ENCODE results near the gene HYOU1. TPM values are rescaled to one million over a fixed set of nuclear protein-coding genes. Genes with fewer than 3 reads are reported as not detected.
"Not testable (repeated sequence)": the region's sequence is repeated elsewhere in the genome, so short reads cannot be mapped to it uniquely, and the experiment has no call there.

Gene HYOU1
- total RNA-seq, 4 donors from 2014 or later, result 36.1 to 57.5 (median 52.7) TPM

DNA sequence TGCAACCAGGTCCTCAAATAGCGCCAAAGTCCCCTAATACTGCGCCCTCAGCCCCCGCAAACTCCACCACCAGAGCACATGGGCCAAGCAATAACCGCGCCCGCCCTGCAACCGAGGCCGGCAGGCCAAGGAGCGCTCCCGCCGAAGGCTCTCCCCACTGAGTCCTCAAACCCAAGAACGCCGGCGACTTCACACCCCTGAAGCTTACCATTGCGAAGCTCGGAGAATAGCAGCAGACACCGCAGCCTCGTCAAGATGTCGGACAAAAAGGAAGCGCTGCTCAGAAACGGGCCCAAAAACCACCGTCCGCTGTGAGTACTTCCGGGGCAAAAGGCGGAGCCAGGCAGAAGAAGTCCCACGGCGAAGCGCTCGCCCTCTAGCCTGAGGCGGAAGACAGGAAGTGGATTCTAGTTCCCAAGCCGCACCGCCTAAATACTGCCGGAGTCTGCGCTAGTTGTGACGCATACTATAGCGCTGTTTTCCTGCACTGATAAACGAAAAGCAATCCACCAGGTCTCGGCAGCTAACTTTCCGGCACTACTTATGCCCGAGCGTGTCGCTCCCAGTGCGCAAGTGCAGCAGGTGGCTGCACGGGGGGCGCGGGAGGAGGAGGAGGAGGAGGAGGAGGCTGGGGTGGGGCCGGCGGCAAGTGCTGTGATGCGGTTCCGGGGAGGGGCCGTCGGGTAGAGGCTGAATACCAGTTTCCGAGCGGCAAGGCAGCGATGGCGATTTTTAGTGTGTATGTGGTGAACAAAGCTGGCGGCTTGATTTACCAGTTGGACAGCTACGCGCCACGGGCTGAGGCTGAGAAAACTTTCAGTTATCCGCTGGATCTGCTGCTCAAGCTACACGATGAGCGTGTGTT, 38.7 kb downstream of the HYOU1 start, which contains the start of the genes RPS25 and TRAPPC4:
Gene RPS25 (minus strand): TSS at position 270 of the 865 bp plus-strand sequence. CDS start 59 bp downstream, at position 211.
Gene TRAPPC4 (plus strand): TSS at position 693 of the 865 bp plus-strand sequence. CDS start 30 bp downstream, at position 723.
- Histone ChIP-seq H3K36me3 (peaks cover 40 to 66% (median 54%) of the 10 kb centered on the region in 4 donors), H3K4me1 (peaks cover 36 to 58% (median 52%) of the 10 kb centered on the region in 4 donors), H3K27me3 (no peaks in the 10 kb centered on the region), H3K9me3 (no peaks in the 10 kb centered on the region), H3K27ac (replicated peaks in 1 of 4) (peak within 1 kb of the TSS; percentile 91 to 95 (median 93)), H3K4me3 (peak within 1 kb of the TSS; percentile 70 to 99 (median 78))
- under 1% methylated on average over 61 of the region's 63 CpGs for WGBS
- TF ChIP-seq EP300 (IDR thresholded peaks at IDR 0.05) (no peak), POLR2A (IDR thresholded peaks at IDR 0.05; ENCODE audit: low read depth) (peak; percentile 80), POLR2AphosphoS5 (IDR thresholded peaks at IDR 0.05) (peak; percentile 93 to 94)
- intact Hi-C loops (cut with DNase I), result no loop called here
- DNase-seq (ENCODE audit: extremely low spot score), result peak; percentile 98

DNA sequence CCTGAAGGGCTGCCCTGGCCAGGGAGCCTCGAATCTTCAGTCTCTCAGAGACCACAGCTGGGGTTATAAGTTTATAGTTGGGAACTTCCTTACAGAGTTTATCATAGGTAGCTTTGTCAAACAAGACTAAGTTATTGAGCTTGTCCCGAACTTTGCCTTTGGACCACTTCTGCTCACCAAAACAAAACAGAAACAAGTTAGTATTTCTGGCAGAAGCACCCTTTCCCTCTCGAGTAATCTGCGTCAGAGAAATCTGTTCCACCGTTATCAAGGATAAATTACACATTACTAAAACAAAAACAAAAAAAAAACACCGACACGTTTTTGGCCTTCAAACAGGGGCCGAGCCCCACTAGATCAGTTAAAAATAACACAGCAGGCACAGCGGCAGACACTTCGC, 39.6 kb downstream of the HYOU1 start:
- Histone ChIP-seq H3K27ac (replicated peaks in 1 of 4) (peak overlapping the region; percentile 91 to 95 (median 93)), H3K4me1 (peaks cover 36 to 55% (median 52%) of the 10 kb centered on the region in 4 donors), H3K36me3 (peaks cover 49 to 67% (median 56%) of the 10 kb centered on the region in 4 donors), H3K4me3 (peak overlapping the region; percentile 70 to 99 (median 78))
- intact Hi-C loops (cut with DNase I); H3K9me3 ChIP-seq; DNase-seq (ENCODE audit: extremely low spot score); H3K27me3 ChIP-seq: not testable (repeated sequence)
- 3% methylated on average over 10 of the region's 10 CpGs for WGBS

DNA sequence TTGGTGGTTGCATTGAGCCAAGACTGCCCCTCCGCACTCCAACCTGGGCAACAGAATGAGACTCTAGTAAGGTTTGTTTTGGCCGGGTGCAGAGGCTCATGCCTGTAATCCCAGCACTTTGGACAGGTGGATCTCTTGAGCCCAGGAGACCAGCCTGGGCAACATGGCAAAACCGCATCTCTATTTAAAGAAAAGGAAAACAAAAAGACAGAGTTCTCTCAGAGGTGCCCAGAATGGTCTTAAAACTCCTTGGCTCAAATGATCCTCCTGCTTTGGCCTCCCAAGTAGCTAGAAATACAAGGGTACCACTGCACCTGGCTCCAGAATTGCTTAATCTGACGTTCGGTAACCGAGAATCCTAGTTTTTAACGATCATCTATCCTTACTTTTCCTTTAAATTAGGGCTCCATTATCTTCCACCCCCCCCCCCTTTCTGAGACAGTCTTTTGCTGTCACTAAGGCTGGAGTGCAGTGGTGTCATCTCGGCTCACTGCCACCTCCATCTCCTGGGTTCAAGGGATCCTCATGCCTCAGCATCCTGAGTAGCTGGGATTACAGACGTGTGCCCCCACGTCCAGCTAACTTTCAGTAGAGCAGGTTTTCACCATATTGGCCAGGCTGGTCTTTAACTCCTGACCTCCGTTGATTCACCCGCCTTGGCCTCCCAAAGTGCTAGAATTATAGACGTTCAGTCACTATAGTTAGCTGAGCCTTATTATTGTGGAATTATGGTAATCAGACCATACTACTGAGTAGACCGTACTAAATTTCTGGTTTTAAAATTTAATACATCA, 40.6 kb downstream of the HYOU1 start:
- Histone ChIP-seq H3K36me3 (peaks cover 47 to 67% (median 56%) of the 10 kb centered on the region in 4 donors), H3K27me3 (no peaks in the 10 kb centered on the region), H3K4me3 (peak overlapping the region in 2 of 4 donors; percentile 70 to 78), H3K9me3 (no peaks in the 10 kb centered on the region), H3K27ac (replicated peaks in 1 of 4) (peak overlapping the region; percentile 91 to 95 (median 93)), H3K4me1 (peaks cover 36 to 50% (median 46%) of the 10 kb centered on the region in 4 donors)
- intact Hi-C loops (cut with DNase I), result no loop called here
- WGBS, result 72% methylated on average over 14 of the region's 14 CpGs
- DNase-seq (ENCODE audit: extremely low spot score), result no peak
- TF ChIP-seq POLR2A (IDR thresholded peaks at IDR 0.05; ENCODE audit: low read depth) (no peak), POLR2AphosphoS5 (IDR thresholded peaks at IDR 0.05) (no peak), EP300 (IDR thresholded peaks at IDR 0.05) (no peak)

DNA sequence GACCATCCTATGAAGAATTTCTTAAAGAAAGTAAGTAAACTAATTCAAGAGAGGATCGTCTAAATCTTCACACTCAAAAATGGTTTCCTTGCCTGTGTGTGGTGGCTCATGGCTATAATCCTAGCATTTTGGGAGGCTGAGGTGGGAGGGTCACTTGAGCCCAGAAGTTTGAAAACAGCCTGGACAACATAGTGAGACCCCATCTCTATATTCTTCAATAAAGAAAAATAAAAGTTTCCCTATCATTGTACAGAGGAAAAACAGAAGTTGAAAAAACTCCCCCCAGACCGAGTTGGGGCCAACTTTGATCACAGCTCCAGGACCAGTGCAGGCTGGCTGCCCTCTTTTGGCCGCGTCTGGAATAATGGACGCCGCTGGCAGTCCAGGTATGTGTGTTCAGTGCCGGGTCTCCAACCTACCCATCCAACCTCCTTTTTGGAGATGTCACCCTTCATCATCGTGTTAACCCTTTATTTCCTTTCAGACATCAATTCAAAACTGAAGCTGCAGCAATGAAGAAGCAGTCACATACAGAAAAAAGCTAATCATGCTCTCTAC, 41.9 kb downstream of the HYOU1 start:
- H3K4me3 ChIP-seq, result no peak overlapping the region
- no peaks in the 10 kb centered on the region for H3K27me3 ChIP-seq
- no peaks in the 10 kb centered on the region for H3K9me3 ChIP-seq
- H3K36me3 ChIP-seq, result peaks cover 54 to 68% (median 61%) of the 10 kb centered on the region in 4 donors
- H3K4me1 ChIP-seq, result peaks cover 28 to 38% (median 34%) of the 10 kb centered on the region in 4 donors
- TF ChIP-seq EP300 (IDR thresholded peaks at IDR 0.05) (no peak), POLR2A (IDR thresholded peaks at IDR 0.05; ENCODE audit: low read depth) (no peak), POLR2AphosphoS5 (IDR thresholded peaks at IDR 0.05) (no peak)
- TF ChIP-seq, protein P1, sequence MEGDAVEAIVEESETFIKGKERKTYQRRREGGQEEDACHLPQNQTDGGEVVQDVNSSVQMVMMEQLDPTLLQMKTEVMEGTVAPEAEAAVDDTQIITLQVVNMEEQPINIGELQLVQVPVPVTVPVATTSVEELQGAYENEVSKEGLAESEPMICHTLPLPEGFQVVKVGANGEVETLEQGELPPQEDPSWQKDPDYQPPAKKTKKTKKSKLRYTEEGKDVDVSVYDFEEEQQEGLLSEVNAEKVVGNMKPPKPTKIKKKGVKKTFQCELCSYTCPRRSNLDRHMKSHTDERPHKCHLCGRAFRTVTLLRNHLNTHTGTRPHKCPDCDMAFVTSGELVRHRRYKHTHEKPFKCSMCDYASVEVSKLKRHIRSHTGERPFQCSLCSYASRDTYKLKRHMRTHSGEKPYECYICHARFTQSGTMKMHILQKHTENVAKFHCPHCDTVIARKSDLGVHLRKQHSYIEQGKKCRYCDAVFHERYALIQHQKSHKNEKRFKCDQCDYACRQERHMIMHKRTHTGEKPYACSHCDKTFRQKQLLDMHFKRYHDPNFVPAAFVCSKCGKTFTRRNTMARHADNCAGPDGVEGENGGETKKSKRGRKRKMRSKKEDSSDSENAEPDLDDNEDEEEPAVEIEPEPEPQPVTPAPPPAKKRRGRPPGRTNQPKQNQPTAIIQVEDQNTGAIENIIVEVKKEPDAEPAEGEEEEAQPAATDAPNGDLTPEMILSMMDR (IDR thresholded peaks at IDR 0.05), result no peak
- peak overlapping the region in 1 of 4 donors; percentile 52 for H3K27ac ChIP-seq (replicated peaks in 1 of 4)
- no peak for DNase-seq (ENCODE audit: extremely low spot score)
- intact Hi-C loops (cut with DNase I), result no loop called here
- 60% methylated on average over 8 of the region's 8 CpGs for WGBS

DNA sequence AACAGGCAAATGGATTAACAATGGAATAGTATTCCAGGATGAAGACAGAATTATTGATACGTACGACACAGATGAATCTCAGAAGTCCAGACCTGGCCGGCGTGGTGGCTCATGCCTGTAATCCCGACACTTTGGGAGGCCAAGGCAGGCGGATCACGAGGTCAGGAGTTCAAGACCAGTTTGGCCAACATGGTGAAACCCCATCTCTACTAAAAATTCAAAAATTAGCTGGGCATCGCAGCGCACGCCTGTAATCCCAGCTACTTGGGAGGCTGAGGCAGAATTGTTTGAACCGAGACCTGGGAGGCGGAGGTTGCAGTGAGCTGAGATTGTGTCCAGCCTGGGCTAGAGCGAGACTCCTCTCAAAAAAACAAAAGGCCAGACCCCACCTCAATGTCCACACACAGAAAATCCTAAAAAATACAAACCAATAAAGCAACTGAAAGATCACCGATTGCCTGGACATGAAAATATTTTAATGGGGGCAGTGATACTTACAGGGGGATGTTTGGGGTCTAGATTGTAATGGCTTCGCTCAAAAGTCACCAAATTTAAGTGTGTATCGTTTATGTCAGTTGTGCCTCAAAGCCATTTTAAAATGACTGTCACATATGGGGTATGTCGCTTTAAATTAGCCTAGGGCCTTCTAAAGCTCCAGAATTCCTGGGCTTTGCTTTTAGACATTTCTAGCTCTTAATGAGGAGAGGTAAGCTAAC, 42.6 kb downstream of the HYOU1 start:
- Histone ChIP-seq H3K9me3 (no peaks in the 10 kb centered on the region), H3K36me3 (peaks cover 54 to 76% (median 67%) of the 10 kb centered on the region in 4 donors), H3K27ac (replicated peaks in 1 of 4) (peak overlapping the region in 1 of 4 donors; percentile 52), H3K4me1 (peaks cover 21 to 30% (median 26%) of the 10 kb centered on the region in 4 donors), H3K4me3 (no peak overlapping the region), H3K27me3 (no peaks in the 10 kb centered on the region)
- no peak for DNase-seq (ENCODE audit: extremely low spot score)
- TF ChIP-seq, protein P1 (IDR thresholded peaks at IDR 0.05), result no peak
- TF ChIP-seq POLR2A (IDR thresholded peaks at IDR 0.05; ENCODE audit: low read depth) (no peak), POLR2AphosphoS5 (IDR thresholded peaks at IDR 0.05) (no peak), EP300 (IDR thresholded peaks at IDR 0.05) (no peak)
- intact Hi-C loops (cut with DNase I), result no loop called here
- WGBS, result 94% methylated on average over 17 of the region's 17 CpGs

Measured in esophagus muscularis mucosa (tissue), 4 donors.